Ishikawa (cell line): ENCODE measurements around the gene CACNA2D3.

Experiments used
- CEBPB ChIP-seq: IDR thresholded peaks from 2 replicates; pipeline ENCODE4 v1.6.1; 2012
- CREB1 ChIP-seq: IDR thresholded peaks from 2 replicates; pipeline ENCODE4 v1.6.1; 2012; ENCODE audit warnings: low read depth
- EP300 ChIP-seq: IDR thresholded peaks from 2 replicates; pipeline ENCODE4 v1.6.1; 2012; ENCODE audit warnings: borderline replicate concordance
- FOXM1 ChIP-seq: IDR thresholded peaks from 2 replicates; pipeline ENCODE4 v1.6.1; 2012; ENCODE audit warnings: low read depth, borderline replicate concordance
- NFIC ChIP-seq: IDR thresholded peaks from 2 replicates; pipeline ENCODE4 v1.6.1; 2012
- RAD21 ChIP-seq: IDR thresholded peaks from 2 replicates; pipeline ENCODE4 v1.6.1; 2012; ENCODE audit warnings: low read depth
- TAF1 ChIP-seq: IDR thresholded peaks from 2 replicates; pipeline ENCODE4 v1.6.1; 2012; ENCODE audit warnings: low read depth, mild to moderate bottlenecking
- TEAD4 ChIP-seq: IDR thresholded peaks from 2 replicates; pipeline ENCODE4 v1.6.1; 2012
- ZBTB7A ChIP-seq: IDR thresholded peaks from 2 replicates; pipeline ENCODE4 v1.6.1; 2012; ENCODE audit warnings: low read depth
- TF ChIP-seq, protein P1 (sequence below): IDR thresholded peaks from 2 replicates; pipeline ENCODE4 v1.6.1; 2012; ENCODE audit warnings: low read depth, mild to moderate bottlenecking
- TF ChIP-seq, protein P2 (sequence below): IDR thresholded peaks from 2 replicates; pipeline ENCODE4 v1.6.1; 2012

DNA sequence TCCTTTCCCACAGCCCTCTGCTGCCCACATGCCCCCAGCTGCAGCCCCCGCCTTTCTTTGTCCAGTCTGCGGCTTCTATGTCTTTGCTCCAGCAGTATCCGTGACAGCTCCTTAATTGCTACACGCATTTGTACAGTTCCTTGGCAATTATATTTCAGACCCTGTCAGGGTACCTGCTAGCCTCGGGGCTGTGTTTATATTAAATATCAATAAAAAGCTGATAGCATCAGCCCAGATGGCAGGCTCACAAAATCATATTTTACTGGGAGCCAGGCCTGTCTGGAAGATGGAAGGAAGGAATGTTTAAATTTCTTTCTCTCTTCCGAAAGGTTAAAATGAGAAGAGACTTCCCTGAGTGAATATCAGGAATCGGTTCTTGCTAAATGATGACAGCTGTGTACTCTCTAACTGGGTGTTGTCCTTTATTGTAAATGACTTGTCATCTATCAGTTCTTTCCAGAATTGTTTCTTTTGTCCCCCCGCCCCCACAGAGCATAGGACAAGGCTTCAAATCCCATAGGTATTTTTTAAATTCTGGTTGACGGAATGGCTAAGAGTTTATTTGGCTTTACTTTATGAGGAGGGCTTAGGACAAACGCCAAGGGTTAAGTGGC, 427.4 kb downstream of the CACNA2D3 start:
- TF ChIP-seq RAD21 (no peak), TAF1 (no peak), ZBTB7A (no peak), CREB1 (no peak), EP300 (no peak), CEBPB (no peak), TEAD4 (no peak), NFIC (no peak), FOXM1 (no peak)
- TF ChIP-seq, protein P1, sequence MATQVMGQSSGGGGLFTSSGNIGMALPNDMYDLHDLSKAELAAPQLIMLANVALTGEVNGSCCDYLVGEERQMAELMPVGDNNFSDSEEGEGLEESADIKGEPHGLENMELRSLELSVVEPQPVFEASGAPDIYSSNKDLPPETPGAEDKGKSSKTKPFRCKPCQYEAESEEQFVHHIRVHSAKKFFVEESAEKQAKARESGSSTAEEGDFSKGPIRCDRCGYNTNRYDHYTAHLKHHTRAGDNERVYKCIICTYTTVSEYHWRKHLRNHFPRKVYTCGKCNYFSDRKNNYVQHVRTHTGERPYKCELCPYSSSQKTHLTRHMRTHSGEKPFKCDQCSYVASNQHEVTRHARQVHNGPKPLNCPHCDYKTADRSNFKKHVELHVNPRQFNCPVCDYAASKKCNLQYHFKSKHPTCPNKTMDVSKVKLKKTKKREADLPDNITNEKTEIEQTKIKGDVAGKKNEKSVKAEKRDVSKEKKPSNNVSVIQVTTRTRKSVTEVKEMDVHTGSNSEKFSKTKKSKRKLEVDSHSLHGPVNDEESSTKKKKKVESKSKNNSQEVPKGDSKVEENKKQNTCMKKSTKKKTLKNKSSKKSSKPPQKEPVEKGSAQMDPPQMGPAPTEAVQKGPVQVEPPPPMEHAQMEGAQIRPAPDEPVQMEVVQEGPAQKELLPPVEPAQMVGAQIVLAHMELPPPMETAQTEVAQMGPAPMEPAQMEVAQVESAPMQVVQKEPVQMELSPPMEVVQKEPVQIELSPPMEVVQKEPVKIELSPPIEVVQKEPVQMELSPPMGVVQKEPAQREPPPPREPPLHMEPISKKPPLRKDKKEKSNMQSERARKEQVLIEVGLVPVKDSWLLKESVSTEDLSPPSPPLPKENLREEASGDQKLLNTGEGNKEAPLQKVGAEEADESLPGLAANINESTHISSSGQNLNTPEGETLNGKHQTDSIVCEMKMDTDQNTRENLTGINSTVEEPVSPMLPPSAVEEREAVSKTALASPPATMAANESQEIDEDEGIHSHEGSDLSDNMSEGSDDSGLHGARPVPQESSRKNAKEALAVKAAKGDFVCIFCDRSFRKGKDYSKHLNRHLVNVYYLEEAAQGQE = no peak
- TF ChIP-seq, protein P2, sequence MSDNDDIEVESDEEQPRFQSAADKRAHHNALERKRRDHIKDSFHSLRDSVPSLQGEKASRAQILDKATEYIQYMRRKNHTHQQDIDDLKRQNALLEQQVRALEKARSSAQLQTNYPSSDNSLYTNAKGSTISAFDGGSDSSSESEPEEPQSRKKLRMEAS = no peak
